OCI-LY3 (cell line): Measurements from ENCODE around the gene EIF1.
"Not testable (repeated sequence)": the region's sequence is repeated elsewhere in the genome, so short reads cannot be mapped to it uniquely, and the experiment has no call there.

Experiments
- H2AFZ ChIP-seq: fragments of 200-600, 300-600 bp; shearing (Covaris generic); 2 replicates; pipeline ENCODE4 v1.6.0; 2014; ENCODE audit warnings: antibody characterized with exemption, low read depth, low read length
- H3K27ac ChIP-seq: fragments of 200-600, 300-600 bp; sonication (generic); 2 replicates; pipeline ENCODE4 v1.5.1; 2014; ENCODE audit warnings: mild to moderate bottlenecking, low read length, moderate library complexity, mixed read lengths
- H3K27me3 ChIP-seq: fragments of 200-600, 300-600 bp; sonication (generic); 2 replicates; pipeline ENCODE4 v1.6.1; 2014; ENCODE audit warnings: low read depth, low read length, mixed read lengths
- H3K36me3 ChIP-seq: fragments of 200-600, 300-600 bp; sonication (generic); replicated peaks from 2 replicates; pipeline ENCODE3; 2014; ENCODE audit warnings: low read depth, low read length, mixed read lengths
- H3K4me1 ChIP-seq: fragments of 300-600, 200-600 bp; sonication (generic); 2 replicates; pipeline ENCODE4 v1.6.1; 2014; ENCODE audit warnings: low read length, mixed read lengths
- H3K4me2 ChIP-seq: fragments of 200-600, 300-600 bp; sonication (generic); 2 replicates; pipeline ENCODE4 v1.6.1; 2014; ENCODE audit warnings: low read length, mixed read lengths
- H3K4me3 ChIP-seq: fragments of 300-600, 200-600 bp; sonication (generic); 2 replicates; pipeline ENCODE4 v1.5.1; 2014; ENCODE audit warnings: antibody characterized with exemption, mild to moderate bottlenecking, low read length, moderate library complexity
- H3K79me2 ChIP-seq: fragments of 300-600, 200-600 bp; shearing (Covaris generic); 2 replicates; pipeline ENCODE4 v1.6.1; 2014; ENCODE audit warnings: mild to moderate bottlenecking, low read length, mixed read lengths
- H3K9ac ChIP-seq: fragments of 300-600, 200-600 bp; shearing (Covaris generic); 2 replicates; pipeline ENCODE4 v1.6.0; 2014; ENCODE audit warnings: mild to moderate bottlenecking, low read length, moderate library complexity
- H3K9me3 ChIP-seq: fragments of 200-600, 300-600 bp; shearing (Covaris generic); 2 replicates; pipeline ENCODE4 v1.6.1; 2014; ENCODE audit warnings: low read length, mixed read lengths; ENCODE audit not compliant: insufficient read depth
- H4K20me1 ChIP-seq: fragments of 200-600, 300-600 bp; sonication (generic); 2 replicates; pipeline ENCODE4 v1.6.1; 2016; ENCODE audit warnings: low read length, mixed read lengths; ENCODE audit not compliant: insufficient read depth
- CTCF ChIP-seq: fragments of 200-600, 300-600 bp; sonication (generic); IDR thresholded peaks from 2 replicates; pipeline ENCODE4 v1.5.1; 2014; ENCODE audit warnings: antibody characterized with exemption, low read length, low read depth
- EZH2phosphoT487 ChIP-seq: fragments of 200-600 bp; shearing (Covaris generic); IDR thresholded peaks from 2 replicates; pipeline ENCODE4 v1.6.1; 2018; ENCODE audit warnings: antibody characterized with exemption, mixed run types, low read depth

The EIF1 gene

GRCh38 chr17:41688641-41689496 lies at the start of gene EIF1:
EIF1 (plus strand) TSS chr17:41688885; CDS start chr17:41689039, 154 bp downstream.
- H3K4me2 ChIP-seq: peak within 1 kb of the TSS; percentile 83
- no peaks in the 10 kb centered on the region for H3K9me3 ChIP-seq
- peak within 1 kb of the TSS; percentile 56 for H2AFZ ChIP-seq
- peaks cover 42% of the 10 kb centered on the region for H3K36me3 ChIP-seq
- H3K4me1 ChIP-seq: peaks cover 13% of the 10 kb centered on the region
- peak within 1 kb of the TSS; percentile 94 for H3K4me3 ChIP-seq
- H3K9ac ChIP-seq: peak within 1 kb of the TSS; percentile 100
- H3K27me3 ChIP-seq: no peaks in the 10 kb centered on the region
- H3K27ac ChIP-seq: peak within 1 kb of the TSS; percentile 92
- H4K20me1 ChIP-seq: peaks cover 32% of the 10 kb centered on the region
- H3K79me2 ChIP-seq: peaks cover 26% of the 10 kb centered on the region
- TF ChIP-seq EZH2phosphoT487 (no peak), CTCF (no peak)

- Histone ChIP-seq H3K4me3 (no peak overlapping the region), H3K4me1 (no peaks in the 10 kb centered on the region), H3K4me2 (no peak overlapping the region), H3K27ac (no peak overlapping the region), H2AFZ (no peak overlapping the region), H3K9me3 (no peaks in the 10 kb centered on the region), H3K9ac (no peak overlapping the region), H3K36me3 (no peaks in the 10 kb centered on the region), H4K20me1 (no peaks in the 10 kb centered on the region), H3K27me3 (no peaks in the 10 kb centered on the region), H3K79me2 (no peaks in the 10 kb centered on the region)
- no peak for TF ChIP-seq CTCF
- TF ChIP-seq EZH2phosphoT487: no peak
Measured at GRCh38 chr17:41638941-41639340, 49.7 kb upstream of the EIF1 start.

- TF ChIP-seq CTCF (no peak), EZH2phosphoT487 (no peak)
- Histone ChIP-seq H3K9me3 (no peaks in the 10 kb centered on the region), H2AFZ (no peak overlapping the region), H3K27me3 (no peaks in the 10 kb centered on the region), H3K4me2 (no peak overlapping the region), H3K79me2 (no peaks in the 10 kb centered on the region), H3K4me1 (no peaks in the 10 kb centered on the region), H3K9ac (no peak overlapping the region), H3K36me3 (no peaks in the 10 kb centered on the region), H3K27ac (no peak overlapping the region), H3K4me3 (no peak overlapping the region), H4K20me1 (no peaks in the 10 kb centered on the region)
Measured at GRCh38 chr17:41639492-41640473, 48.9 kb upstream of the EIF1 start.

GRCh38 chr17:41640596-41640995 lies 48.1 kb upstream of the EIF1 start:
- H4K20me1 ChIP-seq, H3K9me3 ChIP-seq, H3K4me2 ChIP-seq, H2AFZ ChIP-seq, H3K36me3 ChIP-seq, H3K79me2 ChIP-seq, H3K9ac ChIP-seq, H3K4me1 ChIP-seq, H3K27ac ChIP-seq, H3K27me3 ChIP-seq, H3K4me3 ChIP-seq: not testable (repeated sequence)
